ENCODE results near the gene EGLN3.

GRCh38 chr14:33956640-33957039, 5.8 kb upstream of the EGLN3 start:
- TF ChIP-seq CTCF (IDR thresholded peaks at IDR 0.05; ENCODE audit: low read depth, low read length) (no peak), EZH2phosphoT487 (IDR thresholded peaks at IDR 0.05; ENCODE audit: low read depth) (no peak)
